ENCODE measurements around the gene BCL11B. TPM values are rescaled to one million over a fixed set of nuclear protein-coding genes. Genes with fewer than 3 reads are reported as not detected.
A peak's percentile ranks its signal among the peaks of the same experiment; 100 is the strongest.

The BCL11B gene
- total RNA-seq, 4 donors from 2014 or later, result 39.1 to 74.3 (median 51.7) TPM

DNA sequence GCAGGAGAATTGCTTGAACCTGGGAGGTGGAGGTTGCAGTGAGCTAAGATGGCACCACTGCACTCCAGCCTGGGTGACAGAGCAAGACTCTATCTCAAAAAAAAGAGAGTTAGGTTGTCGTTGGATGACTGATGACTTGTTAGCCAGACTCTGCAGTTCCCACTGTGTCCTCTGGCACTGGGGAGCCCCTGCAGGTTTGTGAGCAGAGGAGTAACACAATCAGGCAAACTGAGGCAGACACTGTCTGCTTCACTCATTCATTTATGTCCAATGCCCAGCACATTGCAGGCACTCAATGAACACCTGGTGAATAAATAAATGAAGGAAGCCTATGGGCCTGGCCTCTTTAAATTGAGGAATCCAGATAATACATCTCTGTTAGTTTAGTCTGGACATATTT lies 41.2 kb upstream of the BCL11B start:
- 73 to 85% methylated on average over 1 of the region's 1 CpG for WGBS, 2 donors
- intact Hi-C loops (cut with DNase I; ENCODE audit: low total_unique reads), result no loop called here
- TF ChIP-seq, protein P1, sequence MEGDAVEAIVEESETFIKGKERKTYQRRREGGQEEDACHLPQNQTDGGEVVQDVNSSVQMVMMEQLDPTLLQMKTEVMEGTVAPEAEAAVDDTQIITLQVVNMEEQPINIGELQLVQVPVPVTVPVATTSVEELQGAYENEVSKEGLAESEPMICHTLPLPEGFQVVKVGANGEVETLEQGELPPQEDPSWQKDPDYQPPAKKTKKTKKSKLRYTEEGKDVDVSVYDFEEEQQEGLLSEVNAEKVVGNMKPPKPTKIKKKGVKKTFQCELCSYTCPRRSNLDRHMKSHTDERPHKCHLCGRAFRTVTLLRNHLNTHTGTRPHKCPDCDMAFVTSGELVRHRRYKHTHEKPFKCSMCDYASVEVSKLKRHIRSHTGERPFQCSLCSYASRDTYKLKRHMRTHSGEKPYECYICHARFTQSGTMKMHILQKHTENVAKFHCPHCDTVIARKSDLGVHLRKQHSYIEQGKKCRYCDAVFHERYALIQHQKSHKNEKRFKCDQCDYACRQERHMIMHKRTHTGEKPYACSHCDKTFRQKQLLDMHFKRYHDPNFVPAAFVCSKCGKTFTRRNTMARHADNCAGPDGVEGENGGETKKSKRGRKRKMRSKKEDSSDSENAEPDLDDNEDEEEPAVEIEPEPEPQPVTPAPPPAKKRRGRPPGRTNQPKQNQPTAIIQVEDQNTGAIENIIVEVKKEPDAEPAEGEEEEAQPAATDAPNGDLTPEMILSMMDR (IDR thresholded peaks at IDR 0.05), result no peak
- TF ChIP-seq POLR2A (IDR thresholded peaks at IDR 0.05), result no peak
- DNase-seq (ENCODE audit: low spot score in 2 of 2), result peak in 1 of 2 donors; percentile 66
- no peak overlapping the region for H3K4me3 ChIP-seq (ENCODE audit: low read depth, poor library complexity, severe bottlenecking)

DNA sequence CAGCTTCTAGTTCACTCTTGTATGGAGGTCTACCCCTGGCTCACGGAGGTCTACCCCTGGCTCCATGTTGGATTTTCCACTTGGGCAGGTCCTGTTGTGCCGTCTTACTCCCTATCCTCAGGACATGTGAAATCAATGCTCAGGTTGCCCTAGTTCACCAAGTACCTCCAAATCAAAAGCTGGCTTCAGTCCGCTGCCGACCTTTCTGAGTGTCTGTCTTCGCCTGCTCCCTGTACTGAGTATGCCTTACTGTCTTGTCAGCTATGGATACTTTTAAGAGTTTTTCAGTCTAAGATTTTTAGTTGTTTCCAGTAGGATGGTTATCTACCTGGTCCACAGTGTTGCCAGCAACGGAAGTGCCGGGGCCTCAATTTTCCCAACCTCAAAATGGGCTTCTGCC lies 40.1 kb upstream of the BCL11B start:
- WGBS, 2 donors, result 91 to 98% methylated on average over 7 of the region's 7 CpGs
- intact Hi-C loops (cut with DNase I; ENCODE audit: low total_unique reads), result no loop called here
- TF ChIP-seq, protein P1 (IDR thresholded peaks at IDR 0.05), result no peak
- TF ChIP-seq POLR2A (IDR thresholded peaks at IDR 0.05), result no peak
- DNase-seq (ENCODE audit: low spot score in 2 of 2), result peak in 1 of 2 donors; percentile 58
- H3K4me3 ChIP-seq (ENCODE audit: low read depth, poor library complexity, severe bottlenecking), result no peak overlapping the region

- peak in 1 of 2 donors; percentile 67 for DNase-seq (ENCODE audit: low spot score in 2 of 2)
- intact Hi-C loops (cut with DNase I; ENCODE audit: low total_unique reads), result no loop called here
- WGBS, 2 donors, result 93 to 98% methylated on average over 4 of the region's 4 CpGs
- TF ChIP-seq POLR2A (IDR thresholded peaks at IDR 0.05), result no peak
- TF ChIP-seq, protein P1 (IDR thresholded peaks at IDR 0.05), result no peak
- H3K4me3 ChIP-seq (ENCODE audit: low read depth, poor library complexity, severe bottlenecking), result no peak overlapping the region
Observed at GRCh38 chr14:99309220-99309766, 37.3 kb upstream of the BCL11B start.

GRCh38 chr14:99304208-99304607 lies 32.2 kb upstream of the BCL11B start:
- no peak for TF ChIP-seq POLR2A (IDR thresholded peaks at IDR 0.05)
- TF ChIP-seq, protein P1 (IDR thresholded peaks at IDR 0.05), result no peak
- 82 to 83% methylated on average over 1 of the region's 1 CpG for WGBS, 2 donors
- intact Hi-C loops (cut with DNase I; ENCODE audit: low total_unique reads), result no loop called here
- no peak for DNase-seq (ENCODE audit: low spot score in 2 of 2)
- no peak overlapping the region for H3K4me3 ChIP-seq (ENCODE audit: low read depth, poor library complexity, severe bottlenecking)

DNA sequence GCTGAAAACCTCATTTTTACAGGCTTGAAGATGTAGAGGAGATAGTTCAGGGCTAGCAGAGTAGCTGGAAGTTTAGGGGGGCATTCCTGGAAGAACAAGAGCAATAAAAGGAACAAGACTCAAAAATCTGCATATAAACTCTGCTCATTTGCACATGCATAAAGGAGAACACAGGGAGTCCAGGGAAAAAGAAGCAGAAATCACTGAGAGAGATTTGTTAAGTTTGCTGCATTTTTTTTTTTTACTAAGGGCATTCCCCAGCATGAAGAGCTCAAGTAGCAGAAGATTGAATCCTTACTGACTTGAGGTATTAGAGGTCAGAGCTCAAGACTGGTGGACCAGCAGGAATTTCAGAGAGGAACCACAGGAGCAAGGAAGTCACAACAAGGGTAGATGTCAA lies 28.2 kb upstream of the BCL11B start:
- no peak for DNase-seq (ENCODE audit: low spot score in 2 of 2)
- TF ChIP-seq, protein P1 (IDR thresholded peaks at IDR 0.05), result no peak
- no peak for TF ChIP-seq POLR2A (IDR thresholded peaks at IDR 0.05)
- intact Hi-C loops (cut with DNase I; ENCODE audit: low total_unique reads), result no loop called here
- no peak overlapping the region for H3K4me3 ChIP-seq (ENCODE audit: low read depth, poor library complexity, severe bottlenecking)

DNA sequence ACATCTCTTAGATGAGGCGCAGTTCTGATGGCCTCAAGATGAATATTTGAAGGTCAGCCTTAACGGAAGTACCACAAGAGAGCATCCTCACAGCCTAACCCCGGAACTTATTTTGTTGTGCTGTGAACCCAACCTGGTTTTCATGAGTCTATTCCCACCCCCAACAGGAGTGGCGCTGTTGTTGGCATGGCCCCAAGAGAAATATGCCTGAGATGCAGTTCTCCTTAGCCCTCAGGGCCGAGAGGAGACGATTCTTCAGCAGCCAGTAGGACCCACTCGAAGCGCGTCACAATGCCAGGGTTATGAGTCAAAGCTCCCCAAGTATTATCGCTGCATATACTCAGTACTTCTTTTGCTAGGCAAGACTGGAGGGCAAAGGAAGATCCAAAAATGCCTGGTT lies 24.5 kb upstream of the BCL11B start:
- H3K4me3 ChIP-seq (ENCODE audit: low read depth, poor library complexity, severe bottlenecking), result no peak overlapping the region
- no peak for DNase-seq (ENCODE audit: low spot score in 2 of 2)
- intact Hi-C loops (cut with DNase I; ENCODE audit: low total_unique reads), result no loop called here
- WGBS, 2 donors, result 69 to 84% methylated on average over 10 of the region's 10 CpGs
- TF ChIP-seq, protein P1 (IDR thresholded peaks at IDR 0.05), result no peak
- no peak for TF ChIP-seq POLR2A (IDR thresholded peaks at IDR 0.05)
